H9 (cell line): Measurements from ENCODE around the gene FRMD1. TPM values are rescaled to one million over a fixed set of nuclear protein-coding genes. Genes with fewer than 3 reads are reported as not detected.

Source experiments
- DNase-seq: peaks from one replicate; pipeline ENCODE4 v3.0.0-alpha.2; 2017
- H2AFZ ChIP-seq: one replicate; pipeline ENCODE4 v1.6.1; 2013; ENCODE audit warnings: mild to moderate bottlenecking, low read length, control low read depth, moderate library complexity
- H2AK5ac ChIP-seq: 2 replicates; pipeline ENCODE4 v1.6.1; 2013; ENCODE audit warnings: low read length, control low read depth, mixed read lengths; ENCODE audit not compliant: insufficient read length
- H2BK120ac ChIP-seq: one replicate; pipeline ENCODE4 v1.6.1; 2013; ENCODE audit warnings: low read depth, mild to moderate bottlenecking, low read length, control low read depth, inconsistent platforms; ENCODE audit not compliant: poor library complexity, severe bottlenecking
- H2BK12ac ChIP-seq: 2 replicates; pipeline ENCODE4 v1.6.1; 2013; ENCODE audit warnings: low read length, control low read depth, mixed read lengths, low read depth; ENCODE audit not compliant: insufficient read length
- H2BK15ac ChIP-seq: 2 replicates; pipeline ENCODE4 v1.6.1; 2013; ENCODE audit warnings: low read depth, low read length, control low read depth
- H2BK20ac ChIP-seq: one replicate; pipeline ENCODE4 v1.6.1; 2013; ENCODE audit warnings: low read depth, mild to moderate bottlenecking, low read length, control low read depth, inconsistent platforms; ENCODE audit not compliant: poor library complexity, severe bottlenecking
- H2BK5ac ChIP-seq: 2 replicates; pipeline ENCODE4 v1.6.1; 2013; ENCODE audit warnings: low read length, control low read depth, mixed read lengths; ENCODE audit not compliant: insufficient read length
- H3K14ac ChIP-seq: 2 replicates; pipeline ENCODE4 v1.6.1; 2013; ENCODE audit warnings: low read length, control low read depth; ENCODE audit not compliant: insufficient read depth
- H3K18ac ChIP-seq: 2 replicates; pipeline ENCODE4 v1.6.1; 2013; ENCODE audit warnings: low read depth, mild to moderate bottlenecking, mixed read lengths, low read length, control low read depth; ENCODE audit not compliant: insufficient read length
- H3K23ac ChIP-seq: 2 replicates; pipeline ENCODE4 v1.6.1; 2013; ENCODE audit warnings: low read length, control low read depth, mixed read lengths, low read depth; ENCODE audit not compliant: insufficient read length
- H3K23me2 ChIP-seq: 2 replicates; pipeline ENCODE4 v1.6.1; 2013; ENCODE audit warnings: low read depth, mild to moderate bottlenecking, mixed read lengths, low read length, control low read depth; ENCODE audit not compliant: insufficient read length, poor library complexity, severe bottlenecking
- H3K27ac ChIP-seq: 2 replicates; pipeline ENCODE4 v1.5.1; 2013; ENCODE audit warnings: low read length, control low read depth, mixed read lengths, low read depth; ENCODE audit not compliant: insufficient read length
- H3K27me3 ChIP-seq: 2 replicates; pipeline ENCODE4 v1.6.1; 2013; ENCODE audit warnings: low read length, control low read depth, inconsistent platforms; ENCODE audit not compliant: insufficient read depth
- H3K4ac ChIP-seq: 2 replicates; pipeline ENCODE4 v1.6.1; 2013; ENCODE audit warnings: low read depth, mild to moderate bottlenecking, control low read depth, inconsistent platforms, low read length, moderate library complexity
- H3K4me1 ChIP-seq: 2 replicates; pipeline ENCODE4 v1.6.1; 2013; ENCODE audit warnings: low read length, control low read depth, inconsistent platforms; ENCODE audit not compliant: insufficient read depth
- H3K4me2 ChIP-seq: 2 replicates; pipeline ENCODE4 v1.6.1; 2013; ENCODE audit warnings: low read length, control low read depth, mixed read lengths; ENCODE audit not compliant: insufficient read length, insufficient read depth
- H3K56ac ChIP-seq: 2 replicates; pipeline ENCODE4 v1.6.1; 2013; ENCODE audit warnings: low read depth, mild to moderate bottlenecking, mixed read lengths, low read length, control low read depth; ENCODE audit not compliant: insufficient read length
- H3K79me1 ChIP-seq: 2 replicates; pipeline ENCODE4 v1.6.1; 2013; ENCODE audit warnings: low read depth, mild to moderate bottlenecking, moderate library complexity, low read length, control low read depth, inconsistent platforms; ENCODE audit not compliant: insufficient read depth, poor library complexity, severe bottlenecking
- H3K79me2 ChIP-seq: 2 replicates; pipeline ENCODE4 v1.6.1; 2013; ENCODE audit warnings: low read length, control low read depth, inconsistent platforms; ENCODE audit not compliant: insufficient read depth
- H3K9ac ChIP-seq: 2 replicates; pipeline ENCODE4 v1.6.1; 2013; ENCODE audit warnings: low read length, control low read depth, mixed read lengths; ENCODE audit not compliant: insufficient read length; ENCODE audit errors: extremely low read depth
- H3K9me3 ChIP-seq: one replicate; pipeline ENCODE4 v1.6.1; 2013; ENCODE audit warnings: low read depth, low read length, inconsistent platforms; ENCODE audit not compliant: control insufficient read depth
- H3T11ph ChIP-seq: one replicate; pipeline ENCODE4 v1.6.1; 2013; ENCODE audit warnings: mild to moderate bottlenecking, low read length, control low read depth, inconsistent platforms
- H4K20me1 ChIP-seq: one replicate; pipeline ENCODE4 v1.6.1; 2013; ENCODE audit not compliant: control insufficient read depth, insufficient read length, insufficient read depth
- H4K5ac ChIP-seq: 2 replicates; pipeline ENCODE4 v1.6.1; 2013; ENCODE audit warnings: low read depth, mild to moderate bottlenecking, mixed read lengths, low read length, control low read depth; ENCODE audit not compliant: insufficient read length
- H4K8ac ChIP-seq: replicated peaks from 2 replicates; pipeline ENCODE4 v1.6.1; 2013; ENCODE audit warnings: low read length, control low read depth, mixed read lengths, low read depth; ENCODE audit not compliant: insufficient read length
- H4K91ac ChIP-seq: 2 replicates; pipeline ENCODE4 v1.6.1; 2013; ENCODE audit warnings: low read depth, mild to moderate bottlenecking, moderate library complexity, mixed read lengths, low read length, control low read depth; ENCODE audit not compliant: insufficient read length
- H3K27ac Mint-ChIP-seq, 3 experiments: 2 replicates in 2 of 3; 3 replicates in 1 of 3; pipeline ENCODE4 v1.8.0; 2020 to 2021; ENCODE audit warnings: mixed read lengths in 3 of 3, mild to moderate bottlenecking in 1 of 3, moderate library complexity in 1 of 3
- H3K27me3 Mint-ChIP-seq: 2 replicates; pipeline ENCODE4 v1.8.0; 2021; ENCODE audit warnings: low read depth, mild to moderate bottlenecking, moderate library complexity, mixed read lengths
- H3K36me3 Mint-ChIP-seq, 3 experiments: 2 replicates in 2 of 3; 3 replicates in 1 of 3; pipeline ENCODE4 v1.8.0; 2020 to 2021; ENCODE audit warnings: low read depth in 3 of 3, mixed read lengths in 3 of 3; ENCODE audit not compliant: insufficient read depth in 1 of 3
- H3K4me1 Mint-ChIP-seq, 2 experiments: 2 replicates each; pipeline ENCODE4 v1.8.0; 2020; ENCODE audit warnings: mixed read lengths in 2 of 2
- H3K4me3 Mint-ChIP-seq, 2 experiments: 2 replicates in 1 of 2; 3 replicates in 1 of 2; pipeline ENCODE4 v1.8.0; 2020 to 2021; ENCODE audit warnings: mild to moderate bottlenecking in 2 of 2, mixed read lengths in 2 of 2, moderate library complexity in 1 of 2
- H3K9me3 Mint-ChIP-seq, 2 experiments: 2 replicates in 1 of 2; 3 replicates in 1 of 2; pipeline ENCODE4 v1.8.0; 2020; ENCODE audit warnings: mild to moderate bottlenecking in 2 of 2, mixed read lengths in 2 of 2, moderate library complexity in 1 of 2
- WGBS: extraction: QIAGEN DNeasy Blood & Tissue Kit; methylation state at CpG from one replicate; pipeline ENCODE4 v1.1.7; 2013; ENCODE audit warnings: missing lambda C conversion rate, low lambda C conversion rate, mixed read lengths; ENCODE audit not compliant: insufficient read length; ENCODE audit errors: extremely low coverage; 5-methylcytosine and 5-hydroxymethylcytosine counted together
- total RNA-seq: library from RNA; stranded (reverse); gene quantifications from 2 replicates; pipeline ENCODE4 v1.2.1, GENCODE V29; 2021
- TF ChIP-seq, protein P1 (sequence below): fragments of 200-600 bp; sonication (generic); conservative IDR thresholded peaks from 3 replicates; pipeline ENCODE4 v1.8.0; 2021; ENCODE audit warnings: antibody characterized with exemption, mild to moderate bottlenecking

Gene FRMD1
- total RNA-seq, 1 experiment from 2014 or later = not detected

DNA sequence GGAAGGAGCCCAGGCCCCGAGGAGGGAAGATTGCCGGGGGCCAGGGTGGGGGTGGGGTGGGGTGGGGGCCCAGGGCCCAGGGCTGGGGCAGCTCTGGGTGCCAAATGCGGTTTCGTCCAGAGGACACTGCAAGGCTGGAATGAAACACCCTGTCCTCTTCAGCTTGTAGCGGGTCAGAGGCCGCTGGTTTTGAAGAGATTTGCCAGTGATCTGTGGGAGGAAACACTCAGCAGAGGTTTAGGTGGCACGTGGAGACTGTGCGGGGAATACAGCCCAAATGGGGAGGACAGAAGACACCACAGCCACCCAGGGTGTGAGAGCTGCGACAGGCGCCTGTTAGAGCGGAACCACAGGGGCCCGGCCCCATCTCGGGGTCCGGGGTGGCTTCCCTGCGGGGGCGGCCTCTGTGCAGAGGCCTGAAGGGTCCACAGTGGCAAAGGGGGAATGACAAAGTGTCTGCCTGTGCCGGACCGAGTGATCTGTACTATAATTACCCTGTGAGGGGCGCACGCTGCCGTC is 29.2 kb downstream of the FRMD1 start:
- no peaks in the 10 kb centered on the region for H4K20me1 ChIP-seq
- Mint-ChIP-seq H3K9me3 (no peaks in the 10 kb centered on the region), H3K4me1 (peaks cover 0 to 4% of the 10 kb centered on the region in 2 experiments; a peak in 1 of 4 replicates), H3K27ac (no peak overlapping the region), H3K36me3 (no peaks in the 10 kb centered on the region), H3K27me3 (no peaks in the 10 kb centered on the region; the same call in 1 of the 2 replicates), H3K4me3 (no peak overlapping the region)
- H4K8ac ChIP-seq = no peak overlapping the region
- no peak overlapping the region for H2BK12ac ChIP-seq
- TF ChIP-seq, protein P1, sequence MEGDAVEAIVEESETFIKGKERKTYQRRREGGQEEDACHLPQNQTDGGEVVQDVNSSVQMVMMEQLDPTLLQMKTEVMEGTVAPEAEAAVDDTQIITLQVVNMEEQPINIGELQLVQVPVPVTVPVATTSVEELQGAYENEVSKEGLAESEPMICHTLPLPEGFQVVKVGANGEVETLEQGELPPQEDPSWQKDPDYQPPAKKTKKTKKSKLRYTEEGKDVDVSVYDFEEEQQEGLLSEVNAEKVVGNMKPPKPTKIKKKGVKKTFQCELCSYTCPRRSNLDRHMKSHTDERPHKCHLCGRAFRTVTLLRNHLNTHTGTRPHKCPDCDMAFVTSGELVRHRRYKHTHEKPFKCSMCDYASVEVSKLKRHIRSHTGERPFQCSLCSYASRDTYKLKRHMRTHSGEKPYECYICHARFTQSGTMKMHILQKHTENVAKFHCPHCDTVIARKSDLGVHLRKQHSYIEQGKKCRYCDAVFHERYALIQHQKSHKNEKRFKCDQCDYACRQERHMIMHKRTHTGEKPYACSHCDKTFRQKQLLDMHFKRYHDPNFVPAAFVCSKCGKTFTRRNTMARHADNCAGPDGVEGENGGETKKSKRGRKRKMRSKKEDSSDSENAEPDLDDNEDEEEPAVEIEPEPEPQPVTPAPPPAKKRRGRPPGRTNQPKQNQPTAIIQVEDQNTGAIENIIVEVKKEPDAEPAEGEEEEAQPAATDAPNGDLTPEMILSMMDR = no peak
- no peak overlapping the region for H2AFZ ChIP-seq
- H3K27ac ChIP-seq = no peak overlapping the region
- no peak for DNase-seq
- H2BK120ac ChIP-seq = no peak overlapping the region
- no peaks in the 10 kb centered on the region for H3K27me3 ChIP-seq
- no peak overlapping the region for H3K23ac ChIP-seq
- no peak overlapping the region for H2BK5ac ChIP-seq
- no peaks in the 10 kb centered on the region for H3K79me2 ChIP-seq
- no peaks in the 10 kb centered on the region for H3K23me2 ChIP-seq
- WGBS = no CpG with 5 or more reads among the region's 21 CpGs
- H3K9me3 ChIP-seq = no peaks in the 10 kb centered on the region
- no peak overlapping the region for H3K4ac ChIP-seq
- H3K9ac ChIP-seq = no peak overlapping the region
- H2BK15ac ChIP-seq = no peak overlapping the region
- no peak overlapping the region for H3K14ac ChIP-seq
- H3K56ac ChIP-seq = no peak overlapping the region
- no peak overlapping the region for H2BK20ac ChIP-seq
- no peak overlapping the region for H3K18ac ChIP-seq
- no peak overlapping the region for H3K4me2 ChIP-seq
- H3K4me1 ChIP-seq = no peaks in the 10 kb centered on the region
- H3T11ph ChIP-seq = no peak overlapping the region
- H3K79me1 ChIP-seq = no peaks in the 10 kb centered on the region
- H4K91ac ChIP-seq = no peak overlapping the region
- H4K5ac ChIP-seq = no peak overlapping the region
- no peak overlapping the region for H2AK5ac ChIP-seq
